ENCODE data around the gene SPATA33.
"Not testable (repeated sequence)": the region's sequence is repeated elsewhere in the genome, so short reads cannot be mapped to it uniquely, and the experiment has no call there.

The SPATA33 gene

GRCh38 chr16:89695086-89695874 lies 37.6 kb downstream of the SPATA33 start:
- no peaks in the 10 kb centered on the region for H3K27me3 ChIP-seq (ENCODE audit: insufficient read depth, low read length)
- no peak overlapping the region for H2AFZ ChIP-seq (ENCODE audit: low read depth, low read length)
- H3K4me1 ChIP-seq (ENCODE audit: insufficient read depth, low read length) = peaks cover 6% of the 10 kb centered on the region
- no peak overlapping the region for H3K4me3 ChIP-seq (ENCODE audit: low read length)
- H3K9me3 ChIP-seq (ENCODE audit: low read length) = no peaks in the 10 kb centered on the region
- H3K36me3 ChIP-seq (ENCODE audit: insufficient read depth, low read length) = peaks cover 53% of the 10 kb centered on the region

DNA sequence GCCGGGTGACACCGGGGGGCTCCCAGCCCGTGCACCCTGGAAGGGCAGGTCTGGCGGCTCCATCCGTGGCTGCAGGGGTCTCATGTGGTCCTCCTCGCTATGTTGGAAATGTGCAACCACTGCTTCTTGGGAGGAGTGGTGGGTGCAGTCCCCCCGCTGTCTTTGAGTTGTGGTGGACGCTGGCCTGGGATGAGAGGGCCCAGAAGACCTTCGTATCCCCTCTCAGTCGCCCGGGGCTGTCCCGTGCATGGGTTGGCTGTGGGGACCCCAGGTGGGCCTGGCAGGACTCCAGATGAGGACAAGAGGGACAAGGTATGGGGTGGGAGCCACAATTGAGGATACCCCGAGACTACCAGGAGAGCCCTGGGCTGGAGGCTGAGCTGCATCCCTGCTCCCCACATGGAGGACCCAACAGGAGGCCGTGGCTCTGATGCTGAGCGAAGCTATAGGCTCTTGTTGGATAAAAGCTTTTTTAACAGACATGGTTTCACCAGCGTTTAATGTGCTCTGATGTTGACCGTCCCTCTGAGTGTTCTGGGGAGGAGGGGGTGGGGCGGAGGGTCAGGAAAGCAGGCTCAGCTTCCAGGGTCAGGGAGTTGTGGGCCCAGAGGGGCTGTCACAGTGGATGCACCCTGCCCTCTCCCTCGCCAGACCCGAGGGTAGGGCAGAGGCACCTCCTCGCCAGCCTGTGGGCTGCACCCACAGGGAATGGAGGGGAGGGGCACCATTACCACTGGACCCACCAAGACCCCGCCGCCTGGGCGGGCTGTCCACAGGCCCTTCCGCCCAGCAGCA lies 38.4 kb downstream of the SPATA33 start:
- peaks cover 48% of the 10 kb centered on the region for H3K36me3 ChIP-seq (ENCODE audit: insufficient read depth, low read length)
- H2AFZ ChIP-seq (ENCODE audit: low read depth, low read length) = no peak overlapping the region
- no peaks in the 10 kb centered on the region for H3K9me3 ChIP-seq (ENCODE audit: low read length)
- no peaks in the 10 kb centered on the region for H3K27me3 ChIP-seq (ENCODE audit: insufficient read depth, low read length)
- peaks cover 12% of the 10 kb centered on the region for H3K4me1 ChIP-seq (ENCODE audit: insufficient read depth, low read length)
- H3K4me3 ChIP-seq (ENCODE audit: low read length) = no peak overlapping the region

GRCh38 chr16:89696670-89697128 lies 39.1 kb downstream of the SPATA33 start:
- Histone ChIP-seq H3K4me3 (ENCODE audit: low read length) (no peak overlapping the region), H2AFZ (ENCODE audit: low read depth, low read length) (no peak overlapping the region), H3K27me3 (ENCODE audit: insufficient read depth, low read length) (no peaks in the 10 kb centered on the region), H3K4me1 (ENCODE audit: insufficient read depth, low read length) (peaks cover 12% of the 10 kb centered on the region), H3K36me3 (ENCODE audit: insufficient read depth, low read length) (peaks cover 43% of the 10 kb centered on the region), H3K9me3 (ENCODE audit: low read length) (no peaks in the 10 kb centered on the region)

DNA sequence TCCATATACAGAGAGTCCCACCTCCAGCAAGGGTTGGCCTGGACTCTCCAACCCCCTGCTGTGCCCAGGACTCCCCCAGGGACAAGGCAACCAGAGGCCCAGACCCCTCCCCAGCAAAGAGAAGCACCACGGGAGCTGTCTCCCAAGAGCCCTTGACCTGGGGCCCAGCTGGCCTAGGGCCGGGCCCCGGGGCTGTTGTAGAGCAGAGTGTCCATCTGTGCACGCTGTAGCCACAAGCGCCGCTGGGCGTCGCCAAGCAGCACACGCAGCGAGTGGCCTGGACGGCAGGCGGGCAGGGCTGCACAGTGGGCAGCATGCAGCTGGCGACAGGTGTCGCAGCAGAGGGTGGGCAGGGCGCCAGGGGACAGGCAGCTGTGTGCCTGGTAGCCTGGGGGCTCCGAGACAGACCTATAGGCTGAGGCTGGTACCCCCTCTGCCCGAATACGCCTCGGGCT lies 39.6 kb downstream of the SPATA33 start:
- Histone ChIP-seq H3K4me3 (ENCODE audit: low read length) (no peak overlapping the region), H3K36me3 (ENCODE audit: insufficient read depth, low read length) (peaks cover 38% of the 10 kb centered on the region), H2AFZ (ENCODE audit: low read depth, low read length) (no peak overlapping the region), H3K9me3 (ENCODE audit: low read length) (no peaks in the 10 kb centered on the region), H3K27me3 (ENCODE audit: insufficient read depth, low read length) (no peaks in the 10 kb centered on the region), H3K4me1 (ENCODE audit: insufficient read depth, low read length) (peaks cover 12% of the 10 kb centered on the region)

- no peak overlapping the region for H3K4me3 ChIP-seq (ENCODE audit: low read length)
- no peaks in the 10 kb centered on the region for H3K9me3 ChIP-seq (ENCODE audit: low read length)
- H3K36me3 ChIP-seq (ENCODE audit: insufficient read depth, low read length) = peaks cover 34% of the 10 kb centered on the region
- no peak overlapping the region for H2AFZ ChIP-seq (ENCODE audit: low read depth, low read length)
- H3K27me3 ChIP-seq (ENCODE audit: insufficient read depth, low read length) = no peaks in the 10 kb centered on the region
- H3K4me1 ChIP-seq (ENCODE audit: insufficient read depth, low read length) = peaks cover 12% of the 10 kb centered on the region
Observed at GRCh38 chr16:89697616-89698331, 40.1 kb downstream of the SPATA33 start.

GRCh38 chr16:89698717-89699116 lies 41.1 kb downstream of the SPATA33 start:
- H3K27me3 ChIP-seq (ENCODE audit: insufficient read depth, low read length); H3K9me3 ChIP-seq (ENCODE audit: low read length); H2AFZ ChIP-seq (ENCODE audit: low read depth, low read length); H3K4me3 ChIP-seq (ENCODE audit: low read length): not testable (repeated sequence)
- peaks cover 26% of the 10 kb centered on the region for H3K36me3 ChIP-seq (ENCODE audit: insufficient read depth, low read length)
- peaks cover 12% of the 10 kb centered on the region for H3K4me1 ChIP-seq (ENCODE audit: insufficient read depth, low read length)

DNA sequence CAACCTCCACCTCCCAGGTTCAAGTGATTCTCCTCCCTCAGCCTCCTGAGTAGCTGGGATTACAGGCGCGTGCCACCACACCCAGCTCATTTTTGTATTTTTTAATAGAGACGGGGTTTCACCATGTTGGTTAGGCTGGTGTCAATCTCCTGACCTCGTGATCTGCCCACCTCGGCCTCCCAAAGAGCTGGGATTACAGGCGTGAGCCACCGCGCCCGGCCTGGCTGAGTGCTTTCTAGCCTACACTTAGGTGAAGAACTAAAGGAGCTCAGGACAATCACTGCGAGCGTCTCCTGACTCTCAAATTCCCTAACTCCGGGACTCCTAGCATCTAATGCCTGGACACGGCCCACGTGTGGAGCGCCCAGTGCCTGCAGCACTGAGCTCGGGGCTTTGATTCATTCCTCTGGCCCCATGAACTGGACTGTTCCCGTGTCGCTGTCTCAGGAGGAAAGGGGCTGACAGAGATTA lies 42.0 kb downstream of the SPATA33 start:
- not testable (repeated sequence) for H3K9me3 ChIP-seq (ENCODE audit: low read length); H3K27me3 ChIP-seq (ENCODE audit: insufficient read depth, low read length)
- H2AFZ ChIP-seq (ENCODE audit: low read depth, low read length) = peak overlapping the region; percentile 3
- peak overlapping the region; percentile 23 for H3K4me3 ChIP-seq (ENCODE audit: low read length)
- peaks cover 19% of the 10 kb centered on the region for H3K36me3 ChIP-seq (ENCODE audit: insufficient read depth, low read length)
- peaks cover 12% of the 10 kb centered on the region for H3K4me1 ChIP-seq (ENCODE audit: insufficient read depth, low read length)

- Histone ChIP-seq H3K4me1 (ENCODE audit: insufficient read depth, low read length) (peaks cover 12% of the 10 kb centered on the region), H2AFZ (ENCODE audit: low read depth, low read length) (peak overlapping the region; percentile 3), H3K27me3 (ENCODE audit: insufficient read depth, low read length) (no peaks in the 10 kb centered on the region), H3K4me3 (ENCODE audit: low read length) (peak overlapping the region; percentile 73), H3K9me3 (ENCODE audit: low read length) (no peaks in the 10 kb centered on the region), H3K36me3 (ENCODE audit: insufficient read depth, low read length) (peaks cover 14% of the 10 kb centered on the region)
Observed at GRCh38 chr16:89700100-89700648, 42.5 kb downstream of the SPATA33 start.

- Histone ChIP-seq H3K36me3 (ENCODE audit: insufficient read depth, low read length) (peaks cover 11% of the 10 kb centered on the region), H2AFZ (ENCODE audit: low read depth, low read length) (peak overlapping the region; percentile 64), H3K9me3 (ENCODE audit: low read length) (no peaks in the 10 kb centered on the region), H3K4me1 (ENCODE audit: insufficient read depth, low read length) (peaks cover 12% of the 10 kb centered on the region), H3K27me3 (ENCODE audit: insufficient read depth, low read length) (no peaks in the 10 kb centered on the region), H3K4me3 (ENCODE audit: low read length) (peak overlapping the region; percentile 73)
Observed at GRCh38 chr16:89700649-89701424, 43.2 kb downstream of the SPATA33 start.

- peaks cover 4% of the 10 kb centered on the region for H3K36me3 ChIP-seq (ENCODE audit: insufficient read depth, low read length)
- peak within 1 kb of the TSS; percentile 73 for H3K4me3 ChIP-seq (ENCODE audit: low read length)
- no peaks in the 10 kb centered on the region for H3K27me3 ChIP-seq (ENCODE audit: insufficient read depth, low read length)
- no peaks in the 10 kb centered on the region for H3K9me3 ChIP-seq (ENCODE audit: low read length)
- H3K4me1 ChIP-seq (ENCODE audit: insufficient read depth, low read length) = peaks cover 12% of the 10 kb centered on the region
- peak within 1 kb of the TSS; percentile 64 for H2AFZ ChIP-seq (ENCODE audit: low read depth, low read length)
Observed at GRCh38 chr16:89701425-89702406, 44.1 kb downstream of the SPATA33 start, which contains the start of gene SPATA2L. SPATA2L (minus strand) TSS chr16:89701705; CDS start chr16:89701232, 473 bp downstream.

GRCh38 chr16:89704281-89704680 lies 46.6 kb downstream of the SPATA33 start:
- H3K4me1 ChIP-seq (ENCODE audit: insufficient read depth, low read length) = peaks cover 12% of the 10 kb centered on the region
- no peaks in the 10 kb centered on the region for H3K27me3 ChIP-seq (ENCODE audit: insufficient read depth, low read length)
- peaks cover 6% of the 10 kb centered on the region for H3K36me3 ChIP-seq (ENCODE audit: insufficient read depth, low read length)
- no peaks in the 10 kb centered on the region for H3K9me3 ChIP-seq (ENCODE audit: low read length)
- H2AFZ ChIP-seq (ENCODE audit: low read depth, low read length) = no peak overlapping the region
- no peak overlapping the region for H3K4me3 ChIP-seq (ENCODE audit: low read length)
